ENCODE results near the gene KLF4. TPM values are rescaled to one million over a fixed set of nuclear protein-coding genes. Genes with fewer than 3 reads are reported as not detected.

Gene KLF4
- polyA plus RNA-seq, 3 donors: 36.6 to 512 (median 37.2) TPM

DNA sequence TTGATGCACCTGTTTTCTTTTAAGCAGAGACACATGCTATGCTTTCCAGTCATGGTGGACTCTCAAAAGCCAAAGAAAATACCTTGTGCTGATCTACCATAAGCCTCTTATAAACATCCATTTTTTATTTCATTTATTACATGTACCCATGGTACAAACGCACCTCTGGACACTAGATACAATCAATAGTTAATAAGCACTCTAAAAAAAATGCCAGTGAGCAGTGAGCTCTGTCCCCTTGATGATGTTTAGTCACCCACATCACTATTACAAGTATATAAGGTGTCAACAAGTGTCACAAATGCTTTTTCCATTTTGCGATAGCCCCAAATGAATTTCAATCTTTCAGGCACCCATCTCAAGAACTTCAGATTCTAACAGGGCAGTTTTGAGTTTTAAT is 5.9 kb downstream of the KLF4 start:
- intact Hi-C loops (cut with micrococcal nuclease): loop anchor here in 1 of 2 donors (10.0 kb wide), 1 partner anchor 391 kb away; no protein-coding TSS in a partner anchor
- Mint-ChIP-seq H3K27ac (peak overlapping the region in 4 of 7 donors; percentile 31 to 66 (median 54)), H3K27me3 (ENCODE audit: low read depth in 3 of 3) (no peaks in the 10 kb centered on the region), H3K4me1 (peaks cover 55% of the 10 kb centered on the region), H3K9me3 (peaks cover 0 to under 1% (median 0%) of the 10 kb centered on the region in 7 donors), H3K4me3 (no peak overlapping the region), H3K36me3 (peaks cover 24 to 38% of the 10 kb centered on the region in 2 donors)
- no peak overlapping the region for H3K27ac ChIP-seq (ENCODE audit: low read depth in 1 of 2, low read length in 2 of 2)
- DNase-seq: no peak
- H2AFZ ChIP-seq (ENCODE audit: insufficient read depth, low read depth, low read length, poor library complexity, severe bottlenecking): no peak overlapping the region
- H3K4me2 ChIP-seq (replicated peaks; ENCODE audit: extremely low read depth, low read length, poor library complexity, severe bottlenecking): peak overlapping the region; percentile 23
- TF ChIP-seq, protein P1, sequence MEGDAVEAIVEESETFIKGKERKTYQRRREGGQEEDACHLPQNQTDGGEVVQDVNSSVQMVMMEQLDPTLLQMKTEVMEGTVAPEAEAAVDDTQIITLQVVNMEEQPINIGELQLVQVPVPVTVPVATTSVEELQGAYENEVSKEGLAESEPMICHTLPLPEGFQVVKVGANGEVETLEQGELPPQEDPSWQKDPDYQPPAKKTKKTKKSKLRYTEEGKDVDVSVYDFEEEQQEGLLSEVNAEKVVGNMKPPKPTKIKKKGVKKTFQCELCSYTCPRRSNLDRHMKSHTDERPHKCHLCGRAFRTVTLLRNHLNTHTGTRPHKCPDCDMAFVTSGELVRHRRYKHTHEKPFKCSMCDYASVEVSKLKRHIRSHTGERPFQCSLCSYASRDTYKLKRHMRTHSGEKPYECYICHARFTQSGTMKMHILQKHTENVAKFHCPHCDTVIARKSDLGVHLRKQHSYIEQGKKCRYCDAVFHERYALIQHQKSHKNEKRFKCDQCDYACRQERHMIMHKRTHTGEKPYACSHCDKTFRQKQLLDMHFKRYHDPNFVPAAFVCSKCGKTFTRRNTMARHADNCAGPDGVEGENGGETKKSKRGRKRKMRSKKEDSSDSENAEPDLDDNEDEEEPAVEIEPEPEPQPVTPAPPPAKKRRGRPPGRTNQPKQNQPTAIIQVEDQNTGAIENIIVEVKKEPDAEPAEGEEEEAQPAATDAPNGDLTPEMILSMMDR (IDR thresholded peaks at IDR 0.05): no peak
- no peak overlapping the region for H3K9ac ChIP-seq (ENCODE audit: insufficient read depth, low read length, poor library complexity, severe bottlenecking)
- peaks cover 46 to 72% of the 10 kb centered on the region in 2 donors for H3K4me1 ChIP-seq (ENCODE audit: control insufficient read depth in 1 of 2, insufficient read depth in 2 of 2, low read length in 2 of 2)
- peaks cover 25 to 42% of the 10 kb centered on the region in 2 donors for H3K36me3 ChIP-seq (replicated peaks in 1 of 2; ENCODE audit: control insufficient read depth in 1 of 2, insufficient read depth in 2 of 2, low read length in 2 of 2)
- H4K20me1 ChIP-seq (ENCODE audit: insufficient read depth, low read length): peaks cover 54% of the 10 kb centered on the region
- no peak overlapping the region for H3K4me3 ChIP-seq (replicated peaks in 1 of 3; ENCODE audit: low read depth in 2 of 3, low read length in 3 of 3)
- H3K79me2 ChIP-seq (ENCODE audit: insufficient read depth, low read length): peaks cover 67% of the 10 kb centered on the region
- no peaks in the 10 kb centered on the region for H3K9me3 ChIP-seq (replicated peaks in 1 of 2; ENCODE audit: control insufficient read depth in 1 of 2, insufficient read depth in 1 of 2, low read length in 2 of 2)
- no peaks in the 10 kb centered on the region for H3K27me3 ChIP-seq (ENCODE audit: control insufficient read depth in 2 of 2, insufficient read depth in 2 of 2, low read length in 2 of 2)
- whole genome bisulfite sequencing (ENCODE audit: insufficient coverage): 60% methylated on average over 1 of the region's 2 CpGs

DNA sequence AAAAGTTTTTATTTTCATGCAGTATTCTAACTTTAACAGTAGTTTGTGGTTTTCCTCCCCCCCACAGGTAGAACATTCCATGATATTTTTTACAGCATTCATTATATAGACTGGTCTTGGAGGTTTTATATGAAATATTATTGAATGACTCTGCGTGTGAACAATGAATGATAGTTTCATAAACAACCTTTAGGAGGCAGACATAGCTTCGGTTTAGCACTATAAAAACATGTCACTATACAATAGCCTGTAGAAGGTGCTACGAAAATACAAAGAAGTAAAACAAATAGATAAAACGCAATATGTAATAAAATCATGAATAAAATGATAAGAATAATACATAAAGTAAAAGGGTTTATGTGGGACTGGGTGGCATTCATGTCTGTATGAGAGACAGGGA is 8.5 kb downstream of the KLF4 start:
- peak overlapping the region in 1 of 2 donors; percentile 89 for H3K27ac ChIP-seq (ENCODE audit: low read depth in 1 of 2, low read length in 2 of 2)
- Mint-ChIP-seq H3K4me1 (peaks cover 48% of the 10 kb centered on the region), H3K36me3 (peaks cover 12 to 22% of the 10 kb centered on the region in 2 donors), H3K9me3 (no peaks in the 10 kb centered on the region), H3K27ac (peak overlapping the region; percentile 86 to 96 (median 92)), H3K27me3 (ENCODE audit: low read depth in 3 of 3) (peaks cover 0 to 3% (median 0%) of the 10 kb centered on the region in 3 donors), H3K4me3 (peak overlapping the region; percentile 62 to 83)
- H3K27me3 ChIP-seq (ENCODE audit: control insufficient read depth in 2 of 2, insufficient read depth in 2 of 2, low read length in 2 of 2): no peaks in the 10 kb centered on the region
- peaks cover 41% of the 10 kb centered on the region for H3K79me2 ChIP-seq (ENCODE audit: insufficient read depth, low read length)
- H4K20me1 ChIP-seq (ENCODE audit: insufficient read depth, low read length): peaks cover 28% of the 10 kb centered on the region
- H3K9ac ChIP-seq (ENCODE audit: insufficient read depth, low read length, poor library complexity, severe bottlenecking): peak overlapping the region; percentile 63
- peak overlapping the region; percentile 34 to 73 (median 50) for H3K4me3 ChIP-seq (replicated peaks in 1 of 3; ENCODE audit: low read depth in 2 of 3, low read length in 3 of 3)
- no peak for DNase-seq
- TF ChIP-seq, protein P1 (IDR thresholded peaks at IDR 0.05): peak; percentile 50
- WGBS (ENCODE audit: insufficient coverage): no CpG with 5 or more reads among the region's 4 CpGs
- H2AFZ ChIP-seq (ENCODE audit: insufficient read depth, low read depth, low read length, poor library complexity, severe bottlenecking): no peak overlapping the region
- peak overlapping the region; percentile 79 for H3K4me2 ChIP-seq (replicated peaks; ENCODE audit: extremely low read depth, low read length, poor library complexity, severe bottlenecking)
- peaks cover 15 to 22% of the 10 kb centered on the region in 2 donors for H3K36me3 ChIP-seq (replicated peaks in 1 of 2; ENCODE audit: control insufficient read depth in 1 of 2, insufficient read depth in 2 of 2, low read length in 2 of 2)
- peaks cover 40 to 64% of the 10 kb centered on the region in 2 donors for H3K4me1 ChIP-seq (ENCODE audit: control insufficient read depth in 1 of 2, insufficient read depth in 2 of 2, low read length in 2 of 2)
- no peaks in the 10 kb centered on the region for H3K9me3 ChIP-seq (replicated peaks in 1 of 2; ENCODE audit: control insufficient read depth in 1 of 2, insufficient read depth in 1 of 2, low read length in 2 of 2)
- intact Hi-C loops (cut with micrococcal nuclease): loop anchor here in 1 of 2 donors (10.0 kb wide), 1 partner anchor 394 kb away; no protein-coding TSS in a partner anchor

Data from CD14-positive monocyte (primary cell).